Measurements from ENCODE around the gene TAF10.
A peak's percentile ranks its signal among the peaks of the same experiment; 100 is the strongest.

TAF10 gene

DNA sequence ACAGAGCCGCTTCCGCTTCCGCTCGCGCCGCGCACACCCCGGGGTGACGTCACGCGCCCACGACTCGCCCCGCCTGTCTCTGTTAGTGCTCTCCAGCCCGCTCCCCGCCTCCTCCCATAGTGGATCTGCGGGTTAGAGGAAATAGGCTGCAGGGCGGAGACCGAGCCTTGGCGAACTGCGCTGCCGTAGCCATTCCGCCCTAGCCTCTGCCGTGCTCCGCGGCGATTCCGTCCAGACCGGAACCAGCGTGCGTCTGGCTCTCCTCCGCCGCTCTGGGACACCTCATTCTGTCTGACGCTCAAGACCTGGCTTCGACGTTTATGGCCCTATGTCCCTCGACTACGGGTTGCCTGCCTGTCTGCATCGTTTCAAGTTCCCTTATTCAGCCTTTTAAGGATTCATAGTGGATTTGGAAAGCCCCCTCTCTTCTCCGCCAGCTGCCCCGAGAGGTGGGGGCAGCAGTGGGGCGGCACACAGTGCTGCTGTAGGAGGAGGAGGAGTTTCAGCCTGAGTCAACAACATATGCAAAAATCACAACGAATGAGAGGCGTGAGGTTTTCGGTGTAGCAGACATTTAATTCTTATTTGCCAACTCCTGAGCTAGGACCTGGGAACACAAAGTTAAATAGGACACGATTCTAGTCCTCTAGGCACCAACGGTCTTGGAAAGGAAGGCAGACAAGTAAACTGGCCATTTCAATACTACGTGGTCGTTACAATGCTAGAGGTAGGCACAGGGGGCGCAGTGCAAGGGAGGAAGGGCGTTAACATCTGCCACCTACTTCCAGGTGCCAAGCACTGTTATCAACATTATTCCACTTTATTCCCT is at the start of gene TAF10:
Gene TAF10 (minus strand): TSS at position 4 of the 829 bp plus-strand sequence. CDS start 27 bp downstream, outside the sequence.
- DNase-seq (ENCODE audit: low read depth in 2 of 3, low spot score in 1 of 3): peak; percentile 87 to 93 (median 87)

DNA sequence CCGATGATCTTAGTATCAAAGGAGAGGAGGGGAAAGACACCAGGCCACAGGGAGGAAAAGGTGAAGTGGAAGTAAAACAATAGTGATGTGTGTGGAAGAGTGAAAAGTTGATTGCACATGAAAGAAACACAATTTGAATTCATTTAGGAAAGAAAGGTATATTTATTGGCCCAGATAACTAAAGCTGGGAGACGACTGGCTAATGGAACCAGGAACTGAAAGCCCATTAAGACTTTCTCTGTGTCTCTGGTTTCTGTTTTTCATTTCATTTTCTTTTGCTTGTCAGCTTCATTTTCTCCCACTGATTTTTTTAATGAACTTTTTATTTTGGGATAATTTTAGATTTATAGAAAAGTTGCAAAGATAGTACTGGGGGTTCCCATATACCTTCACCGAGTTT is 48.7 kb upstream of the TAF10 start:
- no peak for DNase-seq (ENCODE audit: low read depth in 2 of 3, low spot score in 1 of 3)

DNA sequence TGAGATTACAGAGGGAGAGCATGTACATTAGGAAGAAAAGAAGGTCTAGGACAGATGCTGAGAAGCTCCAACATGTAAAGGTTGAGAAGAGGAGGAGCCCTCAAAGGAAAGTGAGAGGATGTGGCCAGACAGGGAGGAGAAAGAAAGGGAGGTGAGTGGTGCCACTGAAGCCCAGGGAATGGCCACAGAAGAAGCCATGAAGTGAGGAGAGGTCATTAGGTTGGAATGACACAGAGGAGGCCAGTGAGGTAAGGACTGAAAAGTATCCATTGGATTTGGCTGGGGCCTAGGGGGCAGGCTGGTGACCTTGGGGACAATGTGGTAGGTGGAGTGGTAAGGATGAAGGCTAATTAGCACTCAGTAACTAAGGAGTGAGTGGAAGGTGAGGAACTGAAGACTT is 46.6 kb upstream of the TAF10 start:
- no peak for DNase-seq (ENCODE audit: low read depth in 2 of 3, low spot score in 1 of 3)

DNA sequence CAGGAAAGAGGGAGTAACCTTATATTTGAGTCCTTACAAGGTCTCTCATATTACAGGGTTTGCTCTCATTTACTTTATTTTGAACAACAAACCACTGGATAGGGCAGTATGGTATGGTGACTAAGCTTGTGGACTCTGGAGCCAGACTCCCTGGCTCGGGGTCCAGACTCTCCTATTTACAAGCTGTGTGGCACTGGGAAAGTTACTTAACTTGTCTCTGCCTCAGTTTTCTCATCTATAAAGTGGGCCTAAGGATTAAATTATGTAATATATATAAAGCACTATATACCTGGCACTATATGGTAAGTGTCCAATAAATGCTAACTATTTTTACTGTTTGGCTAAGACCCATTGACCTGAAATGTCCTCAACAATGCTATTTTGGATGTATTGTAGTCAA is 45.3 kb upstream of the TAF10 start:
- no peak for DNase-seq (ENCODE audit: low read depth in 2 of 3, low spot score in 1 of 3)

DNA sequence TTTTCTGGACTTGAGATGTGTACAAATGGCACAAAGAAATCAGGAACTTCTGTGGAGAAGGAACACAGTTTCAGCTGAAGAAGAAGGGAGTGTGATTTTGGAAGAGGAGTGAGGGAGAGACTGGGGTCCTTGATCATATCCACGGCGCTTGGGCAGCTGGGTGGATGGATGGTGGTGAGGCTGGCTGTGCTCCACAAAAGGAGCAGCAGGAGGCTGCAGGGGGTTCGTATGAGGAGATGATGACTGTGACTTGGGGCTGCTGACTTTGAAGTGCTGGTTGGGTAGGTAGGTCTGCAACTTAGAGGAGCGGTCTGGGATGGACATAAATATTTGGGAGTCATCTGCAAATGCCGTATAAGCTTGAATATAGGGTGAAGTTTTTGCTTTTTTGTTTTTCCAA is 44.9 kb upstream of the TAF10 start:
- DNase-seq (ENCODE audit: low read depth in 2 of 3, low spot score in 1 of 3): no peak

DNA sequence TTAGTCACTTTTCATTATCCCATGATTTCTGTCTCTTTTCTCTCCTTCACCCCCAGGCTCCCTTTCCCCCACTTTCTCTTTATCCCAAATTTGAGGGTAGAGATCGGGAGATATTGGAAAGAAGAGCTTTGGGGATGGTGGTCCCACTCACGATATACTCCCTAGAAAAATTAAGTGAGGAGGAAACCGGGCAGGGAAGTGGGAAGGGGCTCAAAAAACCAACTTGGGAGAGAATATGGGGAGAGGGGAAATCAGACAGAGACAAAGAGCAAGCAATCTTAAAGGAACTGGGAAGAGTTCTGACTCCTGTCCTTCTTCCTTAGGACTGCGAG is 44.5 kb upstream of the TAF10 start:
- no peak for DNase-seq (ENCODE audit: low read depth in 2 of 3, low spot score in 1 of 3)

DNA sequence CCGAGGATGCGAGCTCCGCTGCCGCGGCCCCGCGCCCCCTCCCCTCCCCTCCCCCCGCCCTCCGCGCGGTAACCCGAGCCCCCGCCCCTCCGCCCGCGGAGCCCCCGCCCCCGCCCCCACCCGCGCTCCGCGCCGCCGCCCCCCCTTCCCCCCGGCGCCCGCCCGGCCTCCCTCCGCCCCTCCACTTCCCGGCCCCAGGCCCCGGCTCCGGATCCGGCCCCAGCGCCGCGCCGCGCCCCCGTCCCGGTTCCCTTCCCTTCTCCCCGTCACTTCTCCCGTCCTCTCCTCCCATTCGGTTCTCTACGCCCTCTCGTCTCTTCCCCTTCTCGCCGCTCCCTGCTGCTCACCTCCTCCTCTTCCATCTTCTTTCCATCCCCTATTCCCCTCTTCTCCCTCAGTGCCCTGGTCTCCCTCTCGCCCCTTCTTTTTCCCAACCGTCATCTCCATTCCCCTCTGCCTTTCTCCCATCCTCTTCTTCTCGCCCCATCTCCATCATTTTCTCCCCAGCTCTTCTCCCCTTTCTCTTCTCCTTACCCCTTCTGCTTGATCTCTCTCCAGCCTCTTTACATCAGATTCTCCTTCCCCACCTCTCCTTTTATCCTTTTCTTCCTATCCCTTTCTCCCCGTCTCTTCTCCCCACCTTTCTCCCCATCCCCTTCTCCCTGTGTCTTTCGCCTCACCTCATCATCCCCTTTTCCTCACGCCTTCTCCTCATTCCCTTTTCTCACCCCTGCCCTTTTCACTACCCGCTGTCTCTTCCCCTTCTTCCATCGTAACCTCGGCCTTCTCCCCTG is 44.0 kb upstream of the TAF10 start, which contains the start of gene DCHS1:
Gene DCHS1 (minus strand): TSS at position 20 of the 794 bp plus-strand sequence. CDS start 14,196 bp downstream, outside the sequence.
- no peak for DNase-seq (ENCODE audit: low read depth in 2 of 3, low spot score in 1 of 3)

DNA sequence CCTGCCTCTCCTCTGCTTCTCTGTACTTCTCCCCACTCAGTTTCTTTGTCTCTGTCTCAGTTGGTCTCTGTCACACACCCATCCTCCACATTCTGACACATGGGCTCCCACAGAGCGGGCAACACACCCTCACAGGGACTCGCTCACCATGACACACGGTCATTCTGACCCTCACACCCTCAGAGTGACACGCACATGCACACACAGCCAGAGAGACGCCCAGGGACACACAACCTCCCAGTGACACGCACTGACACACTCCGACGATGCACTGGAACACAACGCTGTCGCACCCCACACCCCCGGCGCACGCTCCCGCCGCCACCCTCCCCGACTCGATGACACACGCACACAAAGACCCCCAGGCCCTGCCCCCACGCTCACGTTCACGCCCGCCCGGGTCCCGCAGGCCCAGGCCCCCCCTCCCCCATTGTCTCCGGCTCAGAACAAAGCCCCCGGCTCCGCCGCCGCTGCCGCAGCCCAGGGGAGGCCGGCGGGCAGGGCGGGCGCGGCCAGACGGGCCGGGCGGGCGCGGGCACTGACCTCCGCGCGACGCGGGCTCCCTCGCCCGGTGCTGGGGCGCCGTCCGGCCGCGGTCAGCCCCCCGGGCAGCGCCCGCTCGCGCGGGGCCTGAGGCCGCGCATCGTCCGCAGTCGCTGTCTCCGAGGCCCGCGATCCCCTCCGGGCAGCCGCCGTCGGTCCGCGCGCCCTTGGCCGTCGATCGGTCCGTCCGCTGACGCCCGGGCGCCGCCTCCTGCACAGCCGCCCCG is 43.2 kb upstream of the TAF10 start:
- DNase-seq (ENCODE audit: low read depth in 2 of 3, low spot score in 1 of 3): no peak

DNA sequence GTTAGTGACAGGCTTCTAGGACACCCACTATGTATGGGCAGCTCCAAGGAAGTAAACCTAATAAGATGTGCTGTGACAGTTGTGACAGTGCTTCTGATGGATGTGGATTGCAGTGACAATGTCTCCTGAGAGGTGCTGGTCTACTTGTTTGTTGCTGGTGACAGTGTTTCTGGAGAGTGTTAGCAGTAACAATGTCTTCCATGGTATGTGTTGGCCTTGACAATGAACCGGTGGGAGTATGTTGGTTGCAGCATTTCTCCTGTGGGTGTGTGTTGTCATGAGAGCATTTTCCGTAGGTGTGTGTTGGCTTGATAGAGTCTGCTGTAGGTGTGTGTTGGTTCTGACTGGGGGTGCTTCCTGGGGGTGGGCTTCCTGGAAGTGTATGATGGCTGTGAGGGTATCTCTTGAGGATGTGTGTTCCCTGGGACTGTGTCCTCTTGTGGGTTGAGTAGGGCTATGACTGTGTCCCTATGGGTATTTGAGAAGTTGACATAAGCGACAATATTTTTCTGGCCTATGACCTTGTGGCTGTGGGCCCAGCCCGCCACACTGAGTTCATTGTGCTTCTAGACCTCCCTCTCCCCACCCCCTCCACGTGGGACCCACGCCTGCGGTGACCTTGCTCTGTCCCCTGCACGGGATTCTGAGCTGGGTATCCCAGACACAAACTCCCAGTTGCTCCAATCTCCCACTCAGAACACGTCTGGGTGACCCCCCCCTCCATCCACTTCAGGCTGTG is 42.4 kb upstream of the TAF10 start:
- no peak for DNase-seq (ENCODE audit: low read depth in 2 of 3, low spot score in 1 of 3)

DNA sequence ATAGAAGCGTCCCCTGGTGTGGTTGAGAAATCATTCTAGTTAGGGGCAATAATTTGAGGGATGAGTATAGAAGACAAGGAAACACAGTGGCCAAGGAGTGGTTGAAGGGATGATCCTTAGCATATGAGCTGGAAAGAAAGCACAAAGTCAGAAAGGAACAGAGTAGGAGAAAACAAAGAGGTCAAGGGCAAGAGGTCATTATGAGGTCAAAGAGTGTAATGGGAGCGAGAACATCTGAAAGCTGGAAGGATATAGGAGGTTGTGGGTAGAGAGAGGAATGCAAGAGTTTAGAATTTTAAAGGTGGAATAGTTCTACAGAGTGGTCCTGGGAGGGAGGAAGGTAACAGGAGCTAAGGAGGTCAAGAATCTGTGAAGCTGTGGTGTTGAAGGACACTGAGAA is 41.6 kb upstream of the TAF10 start:
- no peak for DNase-seq (ENCODE audit: low read depth in 2 of 3, low spot score in 1 of 3)

DNA sequence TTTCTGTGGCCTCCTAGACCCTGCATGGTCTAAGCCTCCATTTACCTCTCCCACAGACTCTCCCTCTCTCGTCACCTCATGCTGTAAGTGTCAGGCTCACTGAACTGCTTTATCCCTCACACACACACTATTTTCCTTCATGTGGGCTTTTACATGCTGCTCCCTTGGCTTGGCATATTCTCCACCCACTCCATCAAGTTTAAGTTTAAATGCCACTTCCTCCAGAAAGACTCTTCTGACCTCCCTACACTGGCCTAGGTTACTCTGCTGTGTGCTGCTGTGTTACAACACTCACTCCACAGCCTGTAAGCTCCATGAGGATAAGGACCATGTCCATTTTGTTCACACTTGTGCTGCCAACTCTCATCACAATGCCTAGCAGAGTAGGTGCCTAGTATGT is 41.1 kb upstream of the TAF10 start:
- no peak for DNase-seq (ENCODE audit: low read depth in 2 of 3, low spot score in 1 of 3)

DNA sequence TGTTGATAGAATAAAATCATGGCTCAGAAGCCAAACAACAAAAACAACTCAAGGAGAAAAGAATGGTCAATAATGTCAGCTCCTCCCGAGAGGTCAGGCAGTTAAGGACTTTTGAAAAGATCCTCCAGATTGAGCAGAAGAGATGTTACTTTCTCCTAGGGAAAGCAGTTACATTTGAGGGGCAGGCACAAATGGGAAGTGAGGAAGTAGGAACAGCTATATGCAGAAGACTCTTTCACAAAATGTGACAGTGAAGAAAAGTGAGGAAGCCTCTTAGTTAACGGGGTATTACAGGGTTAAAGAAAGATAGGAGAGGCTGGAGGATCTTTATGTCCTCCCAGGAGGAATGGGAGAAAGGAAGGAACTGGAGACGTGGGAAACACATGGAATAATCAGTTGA is 40.2 kb upstream of the TAF10 start:
- no peak for DNase-seq (ENCODE audit: low read depth in 2 of 3, low spot score in 1 of 3)

DNA sequence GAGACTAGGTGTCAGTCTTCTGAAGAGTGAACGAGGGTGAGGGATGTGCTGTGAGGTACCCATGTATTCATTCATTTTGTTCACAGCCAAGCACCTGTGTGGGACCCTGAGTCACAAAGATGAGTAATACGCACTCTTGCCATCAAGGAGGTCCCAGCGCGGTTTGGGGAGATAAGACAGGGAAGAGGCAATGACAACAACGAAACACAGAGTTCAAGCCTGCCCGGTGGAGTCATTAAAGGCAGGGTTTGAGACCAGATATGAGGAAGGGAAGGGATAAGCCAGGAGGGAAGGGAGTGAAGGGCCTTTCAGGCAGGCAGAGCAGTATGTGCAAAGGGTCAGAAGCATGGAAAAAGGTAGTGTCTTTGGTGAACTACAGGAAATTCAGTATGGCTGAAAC is 39.0 kb upstream of the TAF10 start:
- no peak for DNase-seq (ENCODE audit: low read depth in 2 of 3, low spot score in 1 of 3)

DNA sequence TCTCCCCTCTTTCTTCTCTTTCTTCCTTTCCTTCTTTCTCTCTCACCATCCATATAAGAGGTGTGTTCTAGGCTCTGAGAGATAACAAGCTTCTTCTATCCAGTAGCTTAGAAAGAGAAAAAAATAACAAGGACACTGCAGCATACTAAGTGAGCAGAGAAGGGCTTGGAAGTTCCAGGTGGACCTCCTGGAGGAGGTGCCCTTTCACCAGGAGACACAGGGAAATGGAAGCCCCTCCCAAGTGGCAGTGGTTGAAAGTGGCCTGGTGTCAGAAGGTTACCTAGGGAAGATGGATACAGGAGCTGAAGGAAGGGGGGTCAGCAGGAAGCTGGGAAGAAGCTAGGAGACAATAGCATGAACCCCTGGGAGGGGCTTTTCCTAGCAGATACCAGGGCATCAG is 38.1 kb upstream of the TAF10 start:
- no peak for DNase-seq (ENCODE audit: low read depth in 2 of 3, low spot score in 1 of 3)

DNA sequence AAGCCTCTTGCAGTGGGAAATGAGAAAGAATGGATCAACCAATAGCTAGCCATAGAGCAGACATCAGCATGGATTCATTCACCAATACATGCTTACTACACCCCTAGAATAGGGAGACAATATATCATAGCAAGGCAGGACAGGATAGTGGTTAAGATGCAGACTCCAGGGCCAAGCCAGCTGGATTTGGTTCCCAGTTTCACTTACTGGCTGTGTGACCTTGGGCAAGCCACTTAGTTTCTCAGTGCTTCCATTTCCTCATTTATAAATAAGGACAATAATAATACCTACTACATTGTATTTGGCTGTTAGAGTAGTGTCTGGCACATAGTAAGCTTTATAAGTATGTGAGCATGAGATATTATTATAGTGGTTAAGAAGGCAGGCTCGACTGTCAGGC is 36.5 kb upstream of the TAF10 start:
- no peak for DNase-seq (ENCODE audit: low read depth in 2 of 3, low spot score in 1 of 3)

DNA sequence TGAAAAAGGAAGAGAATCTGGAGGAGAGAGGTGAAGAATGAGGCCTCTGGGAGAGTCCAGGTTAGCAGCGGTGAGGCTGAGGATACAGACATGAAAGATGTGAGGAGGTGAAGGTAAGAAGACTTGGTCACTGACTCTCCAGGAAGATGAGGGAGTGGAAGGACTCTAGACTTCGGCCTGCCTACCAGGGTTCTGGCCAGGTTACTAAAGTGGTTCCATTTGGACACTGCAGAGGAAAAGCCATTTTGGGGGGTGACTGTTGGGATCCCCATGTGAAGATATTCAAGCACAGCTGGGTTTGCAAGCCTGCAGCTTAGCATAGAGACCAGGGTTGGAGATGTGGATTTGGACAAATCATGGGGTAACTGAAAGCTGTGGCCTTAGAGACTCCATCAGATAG is 35.8 kb upstream of the TAF10 start:
- DNase-seq (ENCODE audit: low read depth in 2 of 3, low spot score in 1 of 3): no peak

DNA sequence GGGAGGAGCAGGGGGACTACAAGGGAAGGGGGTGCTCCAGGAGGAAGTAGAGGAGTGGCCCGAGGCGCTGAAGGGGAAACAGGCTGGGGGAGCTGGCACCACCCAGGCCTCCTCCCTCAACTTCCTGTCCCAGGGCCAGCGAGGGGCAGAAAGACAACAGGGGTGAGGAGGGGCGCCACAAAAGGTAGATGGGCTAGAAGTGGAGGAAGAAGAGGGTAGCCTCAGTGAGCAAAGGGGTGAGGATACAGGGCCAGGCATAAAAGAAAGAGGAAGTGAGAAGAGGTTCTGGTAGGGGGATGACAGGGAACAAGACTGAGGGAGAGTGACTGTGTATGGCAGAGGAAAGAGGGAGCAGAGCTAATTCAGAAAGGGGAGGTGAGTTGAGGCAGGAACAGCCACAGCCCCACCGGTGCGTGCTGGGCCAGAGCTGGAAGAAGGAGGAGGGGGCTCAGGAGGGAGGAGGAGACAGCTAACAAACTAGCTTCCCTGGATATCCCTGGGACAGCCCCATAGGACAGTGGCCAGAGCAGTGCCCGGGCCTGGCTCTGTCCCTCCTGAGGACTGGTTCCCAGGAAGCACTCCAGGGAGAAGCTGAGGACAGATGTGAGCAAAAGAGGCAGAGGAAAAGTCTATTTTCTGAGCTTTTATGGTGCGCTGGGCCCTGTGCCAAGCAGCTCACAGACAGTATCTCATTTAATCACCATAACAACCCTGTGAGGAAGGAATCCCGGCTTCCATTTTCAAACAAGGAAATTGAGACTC is 35.1 kb upstream of the TAF10 start:
- DNase-seq (ENCODE audit: low read depth in 2 of 3, low spot score in 1 of 3): no peak

DNA sequence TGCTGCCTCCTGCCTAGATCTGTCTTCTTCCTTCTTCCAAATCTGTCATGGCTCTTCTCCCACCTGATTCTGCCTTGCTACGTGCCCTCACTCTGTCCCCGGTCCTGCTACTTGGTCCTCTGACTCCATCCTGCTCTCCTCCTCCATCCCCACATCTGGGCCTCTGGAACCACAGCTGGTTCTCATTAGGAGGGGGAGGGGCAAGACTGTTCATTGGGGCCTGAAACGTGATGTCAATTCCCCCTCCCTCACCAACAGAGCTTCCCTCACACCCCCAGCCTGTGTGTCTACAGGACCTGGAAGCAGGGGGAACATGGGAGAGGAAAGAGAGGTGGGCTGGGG is 34.5 kb upstream of the TAF10 start:
- no peak for DNase-seq (ENCODE audit: low read depth in 2 of 3, low spot score in 1 of 3)

DNA sequence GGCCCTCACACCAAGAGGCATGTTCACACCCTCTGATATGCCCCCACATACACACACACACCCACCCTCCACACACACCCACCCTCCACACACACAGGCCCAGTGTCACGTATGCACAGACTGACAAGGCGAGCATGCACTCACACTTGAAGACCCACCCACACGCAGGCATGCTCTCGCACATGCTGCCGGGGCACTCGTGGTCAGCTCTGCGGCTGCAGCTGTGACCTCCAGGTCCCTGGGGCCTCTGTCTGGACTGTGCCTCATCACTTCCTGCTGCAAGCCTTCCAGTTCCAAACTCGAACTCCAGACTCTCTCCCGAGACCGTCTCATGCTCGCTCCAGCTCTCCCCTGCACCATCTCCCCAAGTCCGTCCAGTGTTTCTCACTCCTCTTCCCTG is 34.1 kb upstream of the TAF10 start:
- DNase-seq (ENCODE audit: low read depth in 2 of 3, low spot score in 1 of 3): no peak

DNA sequence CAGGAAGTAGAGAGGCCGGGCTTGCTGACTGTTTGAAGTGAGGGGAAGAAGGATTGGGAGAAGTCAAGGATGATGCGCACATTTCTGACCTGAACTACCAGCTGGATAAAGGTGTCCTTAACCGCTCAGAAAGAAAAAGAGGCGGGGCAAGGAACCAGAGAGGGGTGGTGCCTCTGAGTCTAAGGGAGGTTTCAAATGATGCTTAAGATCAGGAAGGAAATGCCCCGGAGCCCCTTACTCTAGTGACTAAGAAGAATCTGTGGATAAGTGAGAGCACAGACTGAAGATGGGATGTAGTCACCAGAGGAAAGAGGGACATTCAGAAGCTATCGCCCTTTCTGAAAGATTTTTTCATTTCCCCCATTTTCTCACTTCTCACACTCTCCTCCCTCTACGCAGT is 30.9 kb upstream of the TAF10 start:
- no peak for DNase-seq (ENCODE audit: low read depth in 2 of 3, low spot score in 1 of 3)
